NCI-H748 (cell line): ENCODE results near the gene PREX1.
"Not testable (repeated sequence)": the region's sequence is repeated elsewhere in the genome, so short reads cannot be mapped to it uniquely, and the experiment has no call there.

Experiments used
- DNase-seq: peaks from one replicate; lab custom pipeline; 2025; ENCODE audit not compliant: unreplicated experiment; lab: John Stamatoyannopoulos, UW

PREX1 gene

DNA sequence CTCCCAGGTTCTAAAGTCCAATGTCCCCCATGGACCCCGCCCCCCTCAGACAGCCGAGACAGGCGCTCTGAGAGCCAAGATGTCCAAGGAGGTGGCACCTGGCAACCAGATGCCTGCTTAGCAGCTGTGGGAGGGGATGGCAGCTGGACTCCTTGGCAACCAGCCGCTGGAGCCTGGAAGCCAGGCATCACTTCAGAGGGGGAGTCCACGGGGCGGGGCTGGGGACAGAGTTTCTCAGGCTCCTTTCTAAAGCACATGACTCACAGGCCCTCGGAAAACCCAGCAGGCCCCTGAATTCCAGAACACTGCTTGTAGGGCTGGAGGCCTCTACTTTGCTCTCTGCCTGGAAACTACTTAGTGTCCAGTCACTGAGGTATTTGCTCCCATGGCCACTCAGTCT, 51.5 kb downstream of the PREX1 start:
- DNase-seq: peak; percentile 21

DNA sequence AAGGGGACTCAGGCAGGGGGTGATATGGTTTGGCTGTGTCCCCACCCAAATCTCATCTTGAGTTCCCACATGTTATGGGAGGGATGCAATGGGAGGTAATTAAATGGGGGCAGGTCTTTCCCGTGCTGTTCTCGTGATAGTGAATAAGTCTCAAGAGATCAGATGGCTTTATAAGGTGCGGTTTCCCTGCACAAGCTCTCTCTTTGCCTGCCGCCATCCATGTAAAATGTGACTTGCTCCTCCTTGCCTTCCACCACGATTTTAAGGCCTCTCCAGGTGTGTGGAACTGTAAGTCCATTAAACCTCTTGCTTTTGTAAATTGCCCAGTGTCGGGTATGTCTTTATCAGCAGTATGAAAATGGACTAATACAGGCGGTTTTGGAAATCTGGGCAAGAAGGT, 52.3 kb downstream of the PREX1 start:
- DNase-seq: not testable (repeated sequence)

DNA sequence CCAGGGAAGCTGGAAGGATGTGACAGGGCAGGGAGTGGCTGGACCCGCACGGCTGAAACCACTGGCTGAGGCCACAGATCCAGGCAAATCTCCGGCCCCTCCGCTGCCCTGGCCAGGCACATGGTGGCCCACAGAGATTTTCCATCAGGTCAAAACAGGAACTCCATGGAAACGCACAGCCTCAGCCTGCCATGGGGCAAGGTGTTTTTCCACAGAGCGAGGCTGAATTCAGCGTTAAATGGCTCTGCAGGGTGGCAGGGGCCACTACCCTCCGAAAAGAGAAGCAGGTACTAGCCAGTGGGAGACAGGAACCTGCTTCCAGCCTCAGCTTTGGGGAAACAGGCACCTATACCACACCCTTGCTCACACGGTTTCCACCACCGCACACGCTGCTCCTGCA, 53.1 kb downstream of the PREX1 start:
- DNase-seq: no peak

DNA sequence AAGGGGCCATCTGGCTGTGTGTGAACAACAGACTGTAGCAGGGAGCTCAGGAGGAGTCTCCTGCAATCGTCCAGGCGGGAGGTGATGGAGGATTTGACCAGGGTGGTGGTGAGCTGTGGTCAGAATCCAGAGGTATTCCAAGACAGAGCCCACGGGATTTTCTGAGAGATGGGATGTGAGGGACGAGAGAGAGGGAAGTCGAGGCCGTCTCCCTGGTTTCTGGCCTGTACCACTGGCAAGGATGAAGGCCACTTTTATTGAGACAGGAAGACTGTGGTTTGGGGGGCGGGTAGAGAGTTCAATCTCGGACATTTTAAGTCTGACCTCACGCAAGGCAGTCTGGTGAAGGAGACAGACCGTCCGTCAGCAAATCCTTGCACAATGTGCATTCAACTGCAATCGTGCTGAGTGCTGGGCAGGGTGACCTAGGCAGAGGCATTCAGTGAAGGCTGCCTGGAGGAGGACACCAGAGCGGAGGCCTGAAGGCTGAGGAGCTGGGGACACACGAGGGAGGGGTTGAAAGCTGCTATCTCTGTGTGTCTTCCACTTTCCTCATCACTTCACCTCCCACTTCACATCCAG, 53.9 kb downstream of the PREX1 start:
- no peak for DNase-seq

DNA sequence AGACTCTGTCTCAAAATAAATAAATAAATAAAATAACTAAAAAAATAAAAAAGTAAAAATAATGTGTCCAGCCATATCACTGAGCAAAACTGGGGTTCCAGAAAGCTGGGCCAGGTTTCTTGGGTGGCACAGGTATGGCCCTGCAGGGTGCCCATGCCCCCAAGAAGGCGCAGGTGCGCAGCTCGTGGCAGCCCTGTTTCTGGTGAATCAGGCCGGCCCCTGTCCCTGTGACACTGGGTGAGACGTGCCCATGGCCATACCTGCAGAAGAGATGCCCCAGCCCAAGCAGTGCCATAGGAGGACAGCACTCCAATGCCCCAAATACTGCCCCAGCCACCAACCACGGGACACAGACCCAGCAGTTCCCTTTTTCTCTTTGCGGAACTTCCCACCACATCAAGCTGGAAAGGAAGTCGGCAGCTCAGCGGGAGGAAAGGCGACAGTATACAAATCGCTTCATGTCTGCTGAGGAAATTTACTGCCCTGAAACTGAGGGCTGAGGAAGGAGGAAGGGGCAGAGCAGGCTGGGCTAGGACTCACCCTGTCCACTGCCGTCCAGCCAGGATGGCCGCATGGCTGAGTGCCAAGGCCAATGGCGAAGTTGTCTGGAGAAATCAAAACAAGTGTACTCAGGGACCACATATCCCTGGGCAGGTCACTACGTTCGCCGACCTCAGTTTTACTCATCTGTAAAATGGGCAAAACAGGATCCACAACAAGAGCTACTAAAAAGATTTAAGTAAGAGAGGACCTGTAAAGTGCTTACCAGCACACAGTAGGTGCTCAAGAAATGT, 55.4 kb downstream of the PREX1 start:
- DNase-seq: no peak

DNA sequence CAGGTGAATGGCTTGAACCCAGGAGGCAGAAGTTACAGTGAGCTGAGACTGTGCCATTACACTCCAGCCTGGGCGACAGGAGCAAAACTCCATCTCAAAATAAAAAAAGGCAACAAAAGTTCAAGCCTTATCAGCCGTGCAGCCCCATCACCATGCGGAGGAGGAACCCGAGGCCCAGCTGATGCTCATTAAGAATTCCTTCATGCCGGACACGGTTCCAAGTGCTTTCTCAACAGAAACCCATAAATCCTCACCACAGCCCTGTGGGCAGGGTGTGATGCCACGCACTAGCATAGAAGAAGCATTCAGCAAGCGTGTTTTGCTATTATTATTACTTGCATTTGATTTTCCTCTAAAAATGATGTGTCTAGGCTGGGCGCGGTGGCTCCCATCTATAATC, 56.3 kb downstream of the PREX1 start:
- no peak for DNase-seq

DNA sequence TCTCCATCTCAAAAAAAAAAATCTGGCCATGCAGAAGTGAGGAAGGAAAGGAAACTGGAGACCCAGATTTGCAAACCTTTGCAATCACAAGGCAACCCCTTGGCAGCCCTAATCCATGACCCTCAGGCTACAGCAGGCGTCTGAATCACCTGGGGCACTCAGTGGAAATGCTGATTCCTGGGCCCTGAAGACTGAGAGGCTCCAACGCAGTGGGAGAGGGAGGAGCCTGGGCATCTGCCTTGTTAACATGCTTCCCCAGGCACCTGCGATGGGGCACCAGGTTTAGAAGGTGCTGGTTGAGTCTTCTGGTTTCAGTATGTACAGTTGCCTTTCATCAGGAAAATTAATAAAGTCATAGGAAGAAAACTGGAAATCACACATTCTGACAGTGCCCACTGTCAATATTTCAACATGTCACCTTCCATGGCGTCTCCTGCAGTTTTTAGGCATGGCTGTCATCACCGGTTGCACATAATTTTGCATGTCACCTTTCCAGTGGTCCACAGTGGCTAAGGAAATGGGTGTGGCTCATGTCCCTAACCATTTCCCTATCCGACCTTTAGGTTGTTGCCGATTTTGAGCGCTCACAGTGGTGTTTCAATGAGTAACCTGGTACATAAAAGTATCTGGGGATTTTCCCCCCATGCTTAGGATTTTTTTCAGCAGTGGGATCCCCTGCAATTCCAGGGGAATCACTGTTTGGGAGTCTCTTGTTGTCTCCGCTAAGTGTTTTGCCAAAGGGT, 56.9 kb downstream of the PREX1 start:
- DNase-seq: no peak

DNA sequence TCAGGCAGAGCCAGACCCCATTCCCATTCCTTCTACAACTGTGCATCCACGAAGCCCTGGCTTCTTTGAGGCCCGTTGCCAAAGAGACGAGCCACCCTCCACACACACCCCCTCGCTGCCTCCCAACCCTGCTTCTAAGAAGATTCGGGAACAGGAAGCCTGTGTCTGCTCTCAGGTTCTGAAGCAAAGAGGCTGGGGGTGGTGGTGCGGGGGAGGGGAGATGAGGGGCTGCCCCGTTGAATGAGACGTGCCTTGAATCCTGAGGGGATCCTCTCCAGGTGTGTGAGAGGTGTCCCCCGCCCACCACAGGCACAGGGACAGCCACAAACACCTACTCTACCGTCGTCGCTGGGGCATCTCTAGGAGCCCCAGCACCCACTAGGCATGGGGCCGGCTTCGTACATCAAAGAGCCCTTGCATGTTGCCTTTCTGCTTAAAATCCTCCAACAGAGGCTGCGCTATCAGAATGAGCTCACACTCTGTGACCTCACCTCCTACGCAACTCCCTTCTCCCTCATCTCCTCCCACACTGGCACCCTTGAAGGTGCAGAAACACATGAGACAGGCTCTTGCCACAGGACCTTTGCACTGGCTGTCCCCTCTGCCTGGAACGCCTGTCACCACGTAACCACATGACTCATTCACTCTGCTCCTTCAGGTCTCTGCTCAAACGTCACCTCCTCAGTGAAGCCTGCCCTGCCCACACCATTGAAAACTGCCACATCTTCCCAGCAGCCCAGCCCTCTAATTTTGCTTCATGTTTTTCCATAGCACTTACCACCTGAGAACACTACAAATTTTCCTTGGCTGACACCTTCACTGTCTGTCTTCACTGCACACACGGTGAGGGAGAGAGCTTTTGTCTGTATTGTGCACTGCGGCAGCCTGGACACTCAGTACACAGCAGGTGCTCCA, 58.5 kb downstream of the PREX1 start:
- DNase-seq: peak; percentile 54

DNA sequence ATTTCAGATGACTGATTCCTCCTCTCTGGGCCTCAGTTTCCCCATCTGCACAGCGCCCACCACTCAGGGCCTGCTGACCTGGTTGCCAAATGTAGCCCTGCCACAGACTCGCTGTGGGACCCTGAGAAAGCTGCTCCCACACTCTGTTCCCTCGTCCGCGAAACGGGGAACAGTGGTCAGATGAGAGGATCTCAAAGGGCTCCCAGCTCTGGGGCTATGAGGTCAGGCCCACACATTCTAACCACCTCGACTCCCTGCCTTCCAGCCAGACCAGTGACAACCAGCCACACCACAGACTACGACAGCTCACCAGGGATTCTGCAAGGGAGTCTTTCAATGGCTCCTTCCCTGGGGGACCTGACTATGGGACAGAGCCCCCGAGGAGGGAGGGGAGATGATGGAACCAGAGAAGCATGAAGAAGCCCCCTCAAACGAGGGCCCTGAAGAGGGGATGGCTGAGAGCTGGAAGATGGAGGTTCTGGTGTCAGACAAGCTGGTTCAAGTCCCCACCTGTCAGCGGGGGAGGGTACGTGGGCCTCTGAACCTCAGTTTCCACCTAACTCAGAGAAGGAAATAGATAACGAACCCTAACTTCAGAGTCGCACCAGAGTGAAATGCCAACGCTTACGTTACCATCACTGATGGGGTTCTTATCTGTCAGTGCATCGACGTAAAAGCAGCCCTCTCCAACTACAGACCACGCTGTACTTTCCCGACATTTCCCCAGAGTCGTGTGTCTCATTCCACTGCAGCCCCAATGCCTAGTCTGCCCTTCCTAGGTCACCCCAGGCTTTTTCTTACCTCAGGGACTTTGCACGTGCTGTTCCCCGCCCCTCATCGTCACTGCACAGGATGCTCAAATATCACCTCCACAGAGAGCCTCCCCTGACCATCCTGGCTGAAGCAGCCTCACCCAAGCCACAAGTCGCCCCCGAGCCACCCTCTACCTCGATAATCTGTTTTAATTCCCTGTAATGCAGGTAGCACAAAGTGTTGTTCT, 60.5 kb downstream of the PREX1 start:
- no peak for DNase-seq

DNA sequence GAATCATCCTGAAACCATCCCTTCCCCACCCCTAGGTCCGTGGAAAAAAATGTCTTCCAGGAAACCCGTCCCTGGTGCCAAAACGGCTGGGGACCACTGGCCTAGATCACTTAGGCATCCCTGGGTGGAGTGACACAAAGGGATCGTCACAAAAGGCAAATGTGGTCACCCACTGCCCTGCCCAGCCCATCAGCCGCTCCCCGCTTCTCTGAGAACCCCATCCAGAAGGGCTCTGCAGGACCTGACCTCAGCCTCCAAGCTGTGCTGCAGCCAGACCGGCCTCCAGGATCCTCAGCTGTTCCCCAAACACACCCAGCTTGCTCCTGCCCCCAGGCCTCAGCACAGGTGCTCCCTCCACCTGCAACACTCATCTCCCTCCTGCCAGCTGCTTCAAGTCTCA, 61.6 kb downstream of the PREX1 start:
- DNase-seq: peak; percentile 4

DNA sequence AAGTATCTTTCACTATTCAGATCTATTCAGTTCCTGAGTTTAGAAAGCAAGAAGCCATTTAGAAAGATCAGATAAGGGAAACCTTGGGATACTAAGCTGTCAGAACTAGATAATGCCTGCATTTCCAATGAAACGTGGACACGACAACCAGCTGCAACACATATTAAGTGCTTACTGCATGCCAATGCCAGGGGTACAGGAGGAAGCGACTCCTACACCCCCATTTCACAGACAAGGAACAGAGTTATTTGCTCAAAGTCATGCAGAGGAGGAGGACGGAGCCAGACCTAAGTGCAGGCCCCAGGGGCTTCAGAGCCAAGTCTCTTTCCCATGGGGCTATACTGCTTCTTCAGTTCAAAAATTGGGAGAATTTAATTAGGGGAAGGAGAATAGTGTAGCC, 62.4 kb downstream of the PREX1 start:
- DNase-seq: no peak

DNA sequence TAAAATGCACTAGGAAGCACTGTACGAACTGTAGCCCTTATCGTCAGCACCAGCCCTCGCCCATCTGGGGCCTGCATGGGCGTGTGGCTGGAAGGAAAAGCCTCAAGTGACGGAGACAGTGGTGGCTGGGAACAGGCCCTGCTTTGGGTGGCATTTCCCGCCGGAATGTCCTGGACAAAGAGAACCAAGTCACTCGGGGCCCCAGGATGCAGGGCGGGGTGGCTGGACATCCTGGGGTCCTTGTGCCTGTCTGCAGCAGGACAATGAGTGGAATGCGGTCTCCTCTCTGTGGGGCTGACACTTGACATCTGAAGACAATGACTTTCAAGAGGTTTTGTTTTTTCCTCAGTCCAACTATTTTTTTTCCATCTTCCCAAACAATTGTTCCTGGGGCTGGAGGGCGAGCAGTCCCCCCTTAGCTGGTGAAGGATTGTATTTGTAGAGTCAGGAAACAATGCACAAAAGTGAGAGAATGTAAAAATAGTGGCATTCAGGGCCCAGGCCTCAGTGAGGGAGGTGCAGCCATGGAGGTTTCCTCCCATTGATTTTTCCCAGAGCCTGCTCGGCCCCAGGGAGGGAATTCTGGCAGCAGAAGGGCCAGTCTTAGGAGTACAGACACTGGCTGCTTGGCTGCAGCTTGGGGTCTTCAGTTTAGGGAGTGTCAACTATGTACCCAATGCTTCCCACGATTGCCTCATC, 64.4 kb downstream of the PREX1 start:
- no peak for DNase-seq

DNA sequence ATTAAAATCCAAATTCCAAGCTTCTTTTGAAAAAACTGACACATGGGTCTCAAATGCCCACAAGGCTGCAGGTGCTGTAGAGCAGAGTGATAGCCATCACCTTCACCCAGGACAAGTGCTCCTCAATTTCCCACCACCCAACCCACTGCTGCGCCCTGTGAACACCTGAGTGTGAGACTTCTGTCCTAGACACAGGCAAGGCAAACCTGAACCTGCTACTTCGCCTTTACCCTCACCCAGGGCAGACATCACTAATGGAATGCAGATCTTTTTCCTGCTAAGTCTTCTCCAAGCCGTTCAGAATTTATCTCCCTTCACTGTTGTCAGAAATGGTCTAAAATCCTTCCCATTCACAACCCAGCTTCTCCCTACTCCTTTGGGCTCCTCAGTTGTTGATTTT, 65.9 kb downstream of the PREX1 start:
- no peak for DNase-seq

DNA sequence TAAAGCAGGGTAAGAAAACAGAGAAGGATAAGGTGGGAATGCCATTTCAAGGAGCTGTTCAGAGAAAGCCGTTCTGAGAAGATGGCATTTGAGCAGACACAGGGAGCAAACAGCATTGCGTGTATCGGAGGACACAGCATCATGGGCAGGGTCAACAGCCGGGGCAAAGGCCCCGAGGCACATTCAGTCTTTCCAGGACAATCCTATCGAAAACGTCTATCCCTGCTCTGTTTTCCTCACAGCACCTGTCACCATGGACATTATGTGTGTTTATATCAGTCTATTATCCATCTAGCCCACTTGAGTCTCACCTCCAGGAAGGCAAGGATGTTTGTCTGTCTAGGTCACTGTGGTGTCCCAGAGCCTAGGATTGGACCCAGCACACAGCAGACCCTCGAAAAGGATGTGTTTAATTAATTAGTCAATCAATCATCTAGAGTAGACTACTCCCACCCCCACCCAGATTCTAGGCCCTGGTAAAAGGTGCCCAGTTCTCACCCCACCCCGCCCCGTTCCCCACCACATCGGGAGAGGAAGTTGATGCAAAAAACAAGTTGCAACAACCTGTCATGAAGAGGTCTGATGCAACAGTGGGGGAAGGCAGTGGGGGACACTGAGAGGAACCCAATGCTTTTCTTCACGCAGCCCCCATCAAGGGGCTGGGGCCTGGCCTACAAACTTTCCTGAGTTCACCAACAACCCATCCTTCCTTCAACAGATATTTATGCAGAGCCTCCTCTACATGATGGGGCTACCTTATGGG, 66.6 kb downstream of the PREX1 start:
- peak; percentile 39 for DNase-seq

DNA sequence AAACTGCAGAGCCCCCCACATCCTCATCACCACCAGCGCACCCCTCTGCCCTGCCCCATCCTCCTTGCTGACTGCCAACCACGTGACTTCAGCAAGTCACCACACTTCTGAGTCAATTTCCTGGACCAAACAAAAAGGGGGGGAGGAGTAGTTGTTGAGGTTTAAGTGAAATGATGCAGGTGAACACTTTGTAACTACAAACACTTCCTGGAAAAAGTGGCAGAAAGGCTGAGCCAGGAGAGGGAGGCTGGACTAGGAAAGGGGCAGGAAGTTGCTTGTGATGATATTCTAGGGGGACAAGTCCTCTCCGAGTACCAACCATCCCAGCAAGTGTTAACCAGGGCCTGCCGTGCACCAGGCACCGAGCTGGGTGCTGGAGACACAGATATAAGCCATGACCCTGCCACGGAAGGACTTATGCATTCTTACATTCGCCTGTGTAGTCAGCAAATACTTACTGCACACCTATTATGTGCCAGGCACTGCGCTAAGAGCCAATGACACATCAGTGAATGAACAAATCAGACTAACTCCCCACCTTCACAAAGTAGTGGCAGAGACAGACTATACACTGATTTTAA, 67.3 kb downstream of the PREX1 start:
- no peak for DNase-seq

DNA sequence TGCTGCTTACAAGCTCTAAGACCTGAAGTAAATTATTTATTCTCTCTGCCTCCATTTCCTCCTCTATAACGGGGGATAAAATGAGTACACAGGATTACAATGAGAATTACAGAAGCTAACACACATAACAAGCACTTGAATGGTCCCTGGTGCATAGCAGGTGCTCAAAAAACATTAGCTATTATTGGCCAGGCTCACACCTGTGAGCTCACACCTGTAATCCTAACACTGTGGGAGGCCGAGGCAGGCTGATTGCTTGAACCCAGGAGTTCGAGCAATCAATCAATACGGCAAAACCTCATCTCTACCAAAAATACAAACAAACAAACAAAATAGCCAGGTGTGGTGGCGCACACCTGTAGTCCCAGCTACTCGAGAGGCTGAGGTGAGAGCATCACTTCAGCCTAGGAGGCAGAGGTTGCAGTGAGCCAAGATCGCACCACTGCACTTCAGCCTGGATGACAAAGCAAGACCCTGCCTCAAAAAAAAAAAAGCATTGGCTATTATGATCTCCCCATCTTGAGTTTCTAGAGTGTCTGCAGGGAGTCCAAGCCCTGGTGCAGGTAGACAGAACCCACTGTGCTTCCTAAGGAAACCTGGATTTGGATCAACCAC, 68.1 kb downstream of the PREX1 start:
- DNase-seq: peak; percentile 59

DNA sequence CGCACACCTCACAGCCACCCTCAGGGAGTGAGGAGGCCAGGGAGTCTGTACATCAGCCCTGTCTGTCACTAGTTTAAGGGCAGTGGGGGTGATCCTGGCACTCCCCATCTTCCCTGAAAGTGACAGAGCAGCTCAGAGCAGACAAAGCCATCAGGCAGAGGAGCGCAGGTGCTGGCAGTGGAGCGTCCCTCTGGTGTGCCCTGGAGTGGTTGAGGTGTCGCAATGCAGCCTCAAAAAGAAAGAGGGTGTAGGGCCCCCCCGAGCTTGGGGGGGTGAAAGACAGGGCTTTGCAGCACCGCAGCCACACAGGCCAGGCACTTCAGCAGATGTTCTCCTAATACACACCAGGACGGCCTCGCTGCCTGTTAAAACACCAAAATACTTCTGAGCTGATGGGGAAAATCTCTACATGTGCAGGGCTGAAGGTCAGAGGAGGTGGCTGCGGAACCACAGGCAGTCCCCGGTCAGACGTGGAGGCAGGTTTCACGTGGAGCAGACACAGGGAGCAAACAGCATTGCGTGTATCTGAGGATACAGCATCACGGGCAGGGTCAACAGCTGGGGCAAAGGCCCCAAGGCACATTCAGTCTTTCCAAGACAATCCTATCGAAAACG, 69.5 kb downstream of the PREX1 start:
- no peak for DNase-seq
